ENCODE data around the gene DPY30.

The DPY30 gene

GRCh38 chr2:31996571-31997150 is 42.9 kb downstream of the DPY30 start:
- no peak for ATAC-seq
- no peak for TF ChIP-seq PPARA (CRISPR knock-in tag; IDR thresholded peaks at IDR 0.05; ENCODE audit: borderline replicate concordance)
- no peak for TF ChIP-seq ZNF8 (CRISPR knock-in tag; IDR thresholded peaks at IDR 0.05)
- no peak for TF ChIP-seq ESRRG (CRISPR knock-in tag; IDR thresholded peaks at IDR 0.05)
- no peak for TF ChIP-seq SNAI2 (CRISPR knock-in tag; IDR thresholded peaks at IDR 0.05)
- TF ChIP-seq CSDC2 (CRISPR knock-in tag; IDR thresholded peaks at IDR 0.05), result no peak
- TF ChIP-seq TCF4 (CRISPR knock-in tag; IDR thresholded peaks at IDR 0.05; ENCODE audit: borderline replicate concordance), result no peak
- TF ChIP-seq, protein P1, sequence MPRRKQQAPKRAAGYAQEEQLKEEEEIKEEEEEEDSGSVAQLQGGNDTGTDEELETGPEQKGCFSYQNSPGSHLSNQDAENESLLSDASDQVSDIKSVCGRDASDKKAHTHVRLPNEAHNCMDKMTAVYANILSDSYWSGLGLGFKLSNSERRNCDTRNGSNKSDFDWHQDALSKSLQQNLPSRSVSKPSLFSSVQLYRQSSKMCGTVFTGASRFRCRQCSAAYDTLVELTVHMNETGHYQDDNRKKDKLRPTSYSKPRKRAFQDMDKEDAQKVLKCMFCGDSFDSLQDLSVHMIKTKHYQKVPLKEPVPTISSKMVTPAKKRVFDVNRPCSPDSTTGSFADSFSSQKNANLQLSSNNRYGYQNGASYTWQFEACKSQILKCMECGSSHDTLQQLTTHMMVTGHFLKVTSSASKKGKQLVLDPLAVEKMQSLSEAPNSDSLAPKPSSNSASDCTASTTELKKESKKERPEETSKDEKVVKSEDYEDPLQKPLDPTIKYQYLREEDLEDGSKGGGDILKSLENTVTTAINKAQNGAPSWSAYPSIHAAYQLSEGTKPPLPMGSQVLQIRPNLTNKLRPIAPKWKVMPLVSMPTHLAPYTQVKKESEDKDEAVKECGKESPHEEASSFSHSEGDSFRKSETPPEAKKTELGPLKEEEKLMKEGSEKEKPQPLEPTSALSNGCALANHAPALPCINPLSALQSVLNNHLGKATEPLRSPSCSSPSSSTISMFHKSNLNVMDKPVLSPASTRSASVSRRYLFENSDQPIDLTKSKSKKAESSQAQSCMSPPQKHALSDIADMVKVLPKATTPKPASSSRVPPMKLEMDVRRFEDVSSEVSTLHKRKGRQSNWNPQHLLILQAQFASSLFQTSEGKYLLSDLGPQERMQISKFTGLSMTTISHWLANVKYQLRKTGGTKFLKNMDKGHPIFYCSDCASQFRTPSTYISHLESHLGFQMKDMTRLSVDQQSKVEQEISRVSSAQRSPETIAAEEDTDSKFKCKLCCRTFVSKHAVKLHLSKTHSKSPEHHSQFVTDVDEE (CRISPR knock-in tag; IDR thresholded peaks at IDR 0.05), result no peak

DNA sequence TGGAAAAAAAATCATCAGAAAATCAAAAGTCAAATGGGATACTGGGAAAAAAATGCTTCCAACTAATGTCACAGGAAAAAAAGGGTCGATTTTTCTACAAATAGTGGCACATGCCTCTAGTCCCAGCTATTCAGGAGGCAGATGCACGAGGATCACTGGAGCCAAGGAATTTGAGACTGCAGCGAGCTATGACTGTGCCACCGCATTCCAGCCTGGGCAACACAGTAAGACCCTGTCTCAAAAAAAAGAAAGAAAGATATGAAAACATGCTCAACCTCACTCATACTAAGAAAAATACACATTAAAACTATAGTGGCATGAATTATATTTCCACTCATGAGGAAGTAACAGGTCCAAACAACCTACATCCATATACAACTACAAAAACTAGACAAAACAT is 46.7 kb downstream of the DPY30 start:
- TF ChIP-seq CSRNP3 (CRISPR knock-in tag; IDR thresholded peaks at IDR 0.05) (no peak), ZFP30 (CRISPR knock-in tag; IDR thresholded peaks at IDR 0.05) (no peak), ZC3H10 (CRISPR knock-in tag; IDR thresholded peaks at IDR 0.05) (no peak), BACH2 (CRISPR knock-in tag; IDR thresholded peaks at IDR 0.05; ENCODE audit: borderline replicate concordance) (no peak), TCF4 (CRISPR knock-in tag; IDR thresholded peaks at IDR 0.05; ENCODE audit: borderline replicate concordance) (no peak), OSR1 (CRISPR knock-in tag; IDR thresholded peaks at IDR 0.05) (no peak), ZNF565 (CRISPR knock-in tag; conservative IDR thresholded peaks at IDR 0.05; ENCODE audit: low read depth) (no peak), CSDC2 (CRISPR knock-in tag; IDR thresholded peaks at IDR 0.05) (no peak), ZNF70 (CRISPR knock-in tag; IDR thresholded peaks at IDR 0.05) (no peak), ZFP3 (CRISPR knock-in tag; IDR thresholded peaks at IDR 0.05) (no peak), ISL1 (CRISPR knock-in tag; IDR thresholded peaks at IDR 0.05) (no peak), ZNF8 (CRISPR knock-in tag; IDR thresholded peaks at IDR 0.05) (no peak), ARNTL (CRISPR knock-in tag; IDR thresholded peaks at IDR 0.05; ENCODE audit: borderline replicate concordance, low read depth) (no peak), ESRRG (CRISPR knock-in tag; IDR thresholded peaks at IDR 0.05) (no peak), PPARA (CRISPR knock-in tag; IDR thresholded peaks at IDR 0.05; ENCODE audit: borderline replicate concordance) (no peak), RARB (CRISPR knock-in tag; IDR thresholded peaks at IDR 0.05) (no peak), GLIS3 (CRISPR knock-in tag; IDR thresholded peaks at IDR 0.05) (no peak)
- TF ChIP-seq, protein P2, sequence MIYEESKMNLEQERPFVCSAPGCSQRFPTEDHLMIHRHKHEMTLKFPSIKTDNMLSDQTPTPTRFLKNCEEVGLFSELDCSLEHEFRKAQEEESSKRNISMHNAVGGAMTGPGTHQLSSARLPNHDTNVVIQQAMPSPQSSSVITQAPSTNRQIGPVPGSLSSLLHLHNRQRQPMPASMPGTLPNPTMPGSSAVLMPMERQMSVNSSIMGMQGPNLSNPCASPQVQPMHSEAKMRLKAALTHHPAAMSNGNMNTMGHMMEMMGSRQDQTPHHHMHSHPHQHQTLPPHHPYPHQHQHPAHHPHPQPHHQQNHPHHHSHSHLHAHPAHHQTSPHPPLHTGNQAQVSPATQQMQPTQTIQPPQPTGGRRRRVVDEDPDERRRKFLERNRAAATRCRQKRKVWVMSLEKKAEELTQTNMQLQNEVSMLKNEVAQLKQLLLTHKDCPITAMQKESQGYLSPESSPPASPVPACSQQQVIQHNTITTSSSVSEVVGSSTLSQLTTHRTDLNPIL (CRISPR knock-in tag; IDR thresholded peaks at IDR 0.05; ENCODE audit: low read depth), result no peak
- TF ChIP-seq, protein P1 (CRISPR knock-in tag; IDR thresholded peaks at IDR 0.05), result no peak
- TF ChIP-seq, protein P3, sequence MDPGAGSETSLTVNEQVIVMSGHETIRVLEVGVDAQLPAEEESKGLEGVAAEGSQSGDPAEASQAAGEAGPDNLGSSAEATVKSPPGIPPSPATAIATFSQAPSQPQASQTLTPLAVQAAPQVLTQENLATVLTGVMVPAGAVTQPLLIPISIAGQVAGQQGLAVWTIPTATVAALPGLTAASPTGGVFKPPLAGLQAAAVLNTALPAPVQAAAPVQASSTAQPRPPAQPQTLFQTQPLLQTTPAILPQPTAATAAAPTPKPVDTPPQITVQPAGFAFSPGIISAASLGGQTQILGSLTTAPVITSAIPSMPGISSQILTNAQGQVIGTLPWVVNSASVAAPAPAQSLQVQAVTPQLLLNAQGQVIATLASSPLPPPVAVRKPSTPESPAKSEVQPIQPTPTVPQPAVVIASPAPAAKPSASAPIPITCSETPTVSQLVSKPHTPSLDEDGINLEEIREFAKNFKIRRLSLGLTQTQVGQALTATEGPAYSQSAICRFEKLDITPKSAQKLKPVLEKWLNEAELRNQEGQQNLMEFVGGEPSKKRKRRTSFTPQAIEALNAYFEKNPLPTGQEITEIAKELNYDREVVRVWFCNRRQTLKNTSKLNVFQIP (CRISPR knock-in tag; IDR thresholded peaks at IDR 0.05; ENCODE audit: borderline replicate concordance, low read depth), result no peak
- no peak for ATAC-seq
